GM12801 (cell line): ENCODE measurements around the gene QPCT.

Experiments used
- CTCF ChIP-seq: IDR thresholded peaks from one replicate; pipeline ENCODE4 v1.5.1; 2011; ENCODE audit warnings: control low read depth; ENCODE audit not compliant: insufficient read length; ENCODE audit errors: extremely low read depth

Gene QPCT

GRCh38 chr2:37306024-37306423, 38.4 kb upstream of the QPCT start:
- no peak for TF ChIP-seq CTCF

GRCh38 chr2:37307500-37307899, 36.9 kb upstream of the QPCT start:
- no peak for TF ChIP-seq CTCF

- TF ChIP-seq CTCF, result no peak
Observed at GRCh38 chr2:37315364-37315763, 29.1 kb upstream of the QPCT start.

- no peak for TF ChIP-seq CTCF
Observed at GRCh38 chr2:37316181-37316580, 28.2 kb upstream of the QPCT start.

GRCh38 chr2:37317746-37318145, 26.7 kb upstream of the QPCT start:
- TF ChIP-seq CTCF, result no peak

GRCh38 chr2:37318401-37318800, 26.0 kb upstream of the QPCT start:
- TF ChIP-seq CTCF, result no peak

GRCh38 chr2:37319754-37320609, 24.4 kb upstream of the QPCT start:
- TF ChIP-seq CTCF, result no peak
